ENCODE data around the gene VAMP8. TPM values are rescaled to one million over a fixed set of nuclear protein-coding genes. Genes with fewer than 3 reads are reported as not detected.
"Not testable (repeated sequence)": the region's sequence is repeated elsewhere in the genome, so short reads cannot be mapped to it uniquely, and the experiment has no call there.

Gene VAMP8
- total RNA-seq, 1 experiment from 2014 or later: 5.1 TPM

DNA sequence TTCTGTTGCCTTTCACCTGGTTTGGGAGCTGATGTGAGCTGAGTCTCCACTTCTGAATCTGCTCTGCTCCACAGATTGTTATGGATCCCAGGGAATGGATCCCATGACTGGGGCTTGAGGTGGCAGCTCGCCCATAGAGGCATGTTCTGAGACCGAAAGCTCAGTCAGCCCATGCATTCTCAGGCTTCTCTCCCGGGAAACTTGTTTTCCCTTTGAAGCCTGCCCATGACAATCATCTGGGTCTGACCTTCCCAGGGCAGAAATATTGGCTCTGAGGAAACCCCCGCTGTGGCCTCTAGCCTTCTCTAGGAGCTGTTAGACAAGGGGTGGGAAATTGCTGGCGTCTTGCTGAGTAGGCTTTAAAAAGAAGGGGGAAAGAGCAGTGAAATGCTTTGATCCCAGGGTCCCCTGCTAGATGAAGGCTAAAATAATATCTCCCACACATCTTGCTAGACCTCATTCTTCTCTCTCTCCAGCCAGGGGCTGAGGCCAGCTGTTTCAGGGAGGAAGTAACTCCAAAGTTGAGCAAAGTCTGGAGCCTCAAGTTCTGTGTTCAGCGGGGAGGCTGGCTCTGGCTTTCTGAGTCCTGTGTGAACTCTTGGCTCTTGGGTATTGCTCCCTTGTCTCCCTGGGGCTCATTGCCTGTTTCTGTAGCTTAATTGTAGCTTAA is 2.0 kb downstream of the VAMP8 start:
- DNase-seq (ENCODE audit: low read depth): no peak

DNA sequence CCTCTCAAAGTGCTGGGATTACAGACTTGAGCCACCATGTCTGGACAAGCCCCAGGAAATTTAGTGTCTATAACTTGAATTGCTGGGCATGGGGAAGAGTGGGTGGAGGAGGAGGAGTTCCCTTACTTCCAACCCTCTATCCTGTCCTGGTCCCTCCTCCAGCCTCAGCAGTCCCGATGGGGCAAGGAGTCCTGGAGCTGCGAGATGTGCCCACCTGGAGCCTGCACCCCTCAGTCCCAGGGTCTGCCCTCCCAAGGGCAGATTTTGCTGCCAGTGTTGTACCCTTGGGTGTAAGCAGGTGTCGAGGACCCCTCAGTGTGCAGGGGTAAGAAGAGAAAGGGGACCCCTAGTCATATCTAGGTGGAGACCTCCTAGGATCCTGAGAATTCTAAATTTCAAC is 2.8 kb downstream of the VAMP8 start:
- DNase-seq (ENCODE audit: low read depth): no peak

DNA sequence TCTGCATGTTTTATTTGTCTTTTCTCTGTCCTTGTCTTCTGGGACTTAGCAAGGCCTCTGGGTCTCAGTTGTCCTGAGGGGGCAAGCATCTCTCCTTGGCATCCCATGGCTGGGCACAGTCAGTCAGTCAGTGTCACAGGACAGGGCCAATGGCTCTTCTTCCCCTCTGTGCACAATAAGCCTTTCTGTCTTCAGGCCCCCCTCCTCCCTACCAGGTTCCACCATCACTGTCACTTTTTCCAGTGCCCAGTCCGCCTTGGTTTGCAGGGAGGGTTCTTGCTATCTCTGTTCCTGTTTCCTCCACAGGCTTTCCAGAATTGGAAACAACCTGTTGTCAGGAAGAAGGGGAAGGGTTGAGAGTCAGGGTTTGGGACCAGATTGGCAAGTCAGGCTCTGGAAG is 5.1 kb downstream of the VAMP8 start:
- no peak for DNase-seq (ENCODE audit: low read depth)

DNA sequence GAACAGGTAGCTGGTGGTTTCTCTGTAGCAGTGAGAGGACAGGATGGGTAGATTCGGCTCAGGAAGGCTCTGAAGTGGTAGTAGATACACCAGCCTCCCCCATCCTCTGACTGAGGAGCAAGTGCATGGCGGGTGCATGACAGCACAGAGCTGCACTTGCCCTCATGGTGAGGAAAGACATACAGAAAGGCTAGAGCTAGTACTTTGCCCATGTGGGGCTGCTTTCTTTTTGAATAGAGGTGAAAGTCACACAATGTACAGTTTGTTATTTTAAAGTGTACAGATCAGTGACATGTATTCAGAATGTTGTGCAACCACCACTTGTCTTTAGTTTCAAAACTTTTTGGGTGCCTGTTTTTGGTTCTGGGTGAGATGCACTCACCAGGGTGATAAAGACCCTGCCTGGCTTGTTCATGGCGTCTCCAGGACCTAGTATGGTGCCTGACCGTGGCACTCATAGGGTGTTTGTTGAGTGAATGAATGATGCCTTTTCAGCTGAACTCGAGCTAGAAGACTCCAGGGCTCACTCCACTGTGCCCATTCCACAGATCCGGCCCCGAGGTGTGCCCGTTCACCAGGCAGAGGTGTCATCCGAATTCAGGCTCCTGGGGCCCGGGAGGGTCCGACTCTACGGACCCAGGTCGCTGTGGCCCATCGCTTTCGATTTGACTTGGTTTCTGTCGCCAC is 6.4 kb downstream of the VAMP8 start:
- no peak for DNase-seq (ENCODE audit: low read depth)

DNA sequence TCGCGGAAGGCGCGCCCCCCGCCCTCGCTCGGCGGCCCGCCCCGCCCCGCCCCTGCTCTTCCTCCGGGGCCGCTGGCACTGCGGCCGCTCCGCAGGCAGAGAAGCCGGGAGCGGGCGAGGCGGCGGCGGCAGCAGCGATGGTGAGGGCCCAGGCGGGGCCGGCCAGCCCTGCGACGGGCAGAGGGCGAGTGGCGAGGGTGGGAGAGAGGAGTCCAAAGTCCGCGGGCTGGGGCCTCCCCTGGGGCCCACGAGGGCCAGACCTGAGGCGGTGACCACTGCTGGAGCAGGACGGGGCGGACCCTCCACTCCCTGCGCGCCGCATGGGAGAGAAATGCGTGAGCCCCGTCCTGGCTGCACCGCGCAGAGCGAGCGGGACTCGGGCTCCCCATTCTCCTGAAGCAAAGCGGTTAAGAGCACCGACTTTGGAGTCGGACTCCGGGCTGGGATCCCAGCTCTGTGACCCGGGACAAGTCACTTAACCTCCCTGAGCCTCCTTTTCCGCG is 7.0 kb downstream of the VAMP8 start, which contains the start of gene VAMP5:
Gene VAMP5 (plus strand): TSS at position 78 of the 503 bp plus-strand sequence. CDS start 60 bp downstream, at position 138.
- DNase-seq (ENCODE audit: low read depth): no peak

DNA sequence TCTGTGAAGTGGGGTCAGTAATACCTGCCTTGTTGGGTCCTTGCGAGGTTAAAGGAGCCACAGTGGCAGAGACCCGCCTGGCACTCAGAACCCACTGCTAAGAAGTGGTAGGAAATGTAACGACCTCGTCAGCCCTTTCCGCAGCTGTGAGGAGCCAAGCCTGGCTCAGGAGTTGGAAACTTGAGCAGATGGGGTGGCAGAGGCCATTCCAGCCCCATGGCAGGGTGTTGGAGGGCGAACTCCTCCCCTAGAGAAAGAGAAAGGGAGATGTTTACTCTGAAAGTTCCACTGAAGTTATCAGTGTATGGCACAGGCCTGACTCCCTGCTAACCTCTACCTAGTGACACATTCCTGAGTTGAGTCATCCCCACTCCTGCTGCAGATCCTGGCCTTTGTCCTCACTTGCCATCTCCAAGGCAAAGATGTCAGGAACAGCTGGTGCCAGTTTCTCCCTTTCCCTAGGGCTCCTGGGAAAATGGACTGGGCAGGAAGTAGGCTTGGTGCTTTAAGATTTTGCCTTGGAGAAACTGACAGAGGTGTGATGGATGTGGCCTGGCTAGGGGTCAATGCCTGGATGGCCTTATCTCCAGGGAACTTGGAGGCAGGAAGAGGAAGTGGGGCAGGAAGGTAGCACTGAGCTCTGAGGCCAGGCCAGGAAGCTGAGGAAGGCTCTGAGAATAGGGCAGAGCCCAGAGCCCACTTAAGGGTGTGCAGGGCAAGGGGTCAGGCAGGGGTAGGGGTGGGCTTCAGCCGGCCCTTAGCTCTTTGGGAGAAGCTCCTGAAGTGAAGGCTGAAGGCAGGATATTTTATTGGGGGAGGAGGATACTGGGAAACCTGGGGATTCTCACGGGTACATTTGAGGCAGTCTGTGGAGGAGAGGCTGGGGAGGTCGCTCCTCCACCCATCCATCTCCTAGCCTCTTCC is 7.7 kb downstream of the VAMP8 start:
- DNase-seq (ENCODE audit: low read depth): peak; percentile 82

DNA sequence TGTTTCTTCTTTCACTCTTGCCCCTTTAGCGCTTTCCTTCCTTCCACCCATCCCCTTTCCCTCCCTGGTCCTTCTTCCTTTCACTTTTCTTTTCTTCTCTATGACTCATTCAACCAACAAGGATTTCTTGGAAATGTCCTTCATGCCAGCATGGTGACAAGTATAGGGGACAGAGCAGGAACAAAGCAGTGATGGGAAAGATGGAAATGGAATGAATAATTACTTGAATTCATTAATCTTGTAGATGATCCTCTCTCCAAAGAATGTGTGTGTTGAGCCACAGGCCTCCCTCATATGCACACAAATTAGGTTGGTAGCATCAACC is 8.4 kb downstream of the VAMP8 start:
- DNase-seq (ENCODE audit: low read depth): peak; percentile 64

DNA sequence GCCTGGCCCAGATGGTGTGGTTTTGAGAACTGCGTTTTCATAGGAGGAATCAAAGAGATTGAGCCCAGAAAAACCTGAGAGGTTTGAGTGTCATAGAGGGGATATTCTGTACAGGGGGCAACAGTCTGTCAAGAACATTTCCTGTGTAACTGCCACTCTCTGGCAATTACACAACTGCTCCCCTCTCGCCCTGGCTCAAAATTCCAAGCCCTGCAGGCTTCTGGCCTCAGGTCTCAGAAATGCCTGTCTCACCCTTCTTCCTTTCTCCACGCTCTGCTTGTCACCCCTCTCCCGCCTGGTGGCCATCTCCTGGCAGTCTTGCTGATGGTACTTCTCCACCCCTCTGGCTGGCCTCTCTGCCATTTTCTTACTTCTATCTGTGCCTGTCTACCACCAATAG is 10.8 kb downstream of the VAMP8 start:
- no peak for DNase-seq (ENCODE audit: low read depth)

DNA sequence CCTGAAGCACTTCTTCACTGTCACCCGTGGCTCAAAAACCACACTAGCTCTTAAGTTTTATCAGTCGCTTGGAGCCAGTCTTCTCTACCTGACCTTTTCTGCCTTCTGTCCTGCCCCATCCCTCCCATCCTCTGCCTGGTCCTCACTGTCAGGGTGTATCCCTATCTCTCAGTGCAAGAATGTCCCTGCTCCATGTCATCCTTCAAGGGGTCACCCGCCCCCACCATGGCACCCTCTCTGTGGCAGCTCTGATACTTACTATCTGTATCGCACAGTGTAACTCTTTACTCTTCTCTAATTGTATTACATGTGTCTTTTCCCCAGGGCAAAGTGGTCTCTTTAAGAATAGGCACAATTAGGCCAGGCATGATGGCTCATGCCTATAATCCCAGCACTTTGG is 11.3 kb downstream of the VAMP8 start:
- DNase-seq (ENCODE audit: low read depth): no peak

DNA sequence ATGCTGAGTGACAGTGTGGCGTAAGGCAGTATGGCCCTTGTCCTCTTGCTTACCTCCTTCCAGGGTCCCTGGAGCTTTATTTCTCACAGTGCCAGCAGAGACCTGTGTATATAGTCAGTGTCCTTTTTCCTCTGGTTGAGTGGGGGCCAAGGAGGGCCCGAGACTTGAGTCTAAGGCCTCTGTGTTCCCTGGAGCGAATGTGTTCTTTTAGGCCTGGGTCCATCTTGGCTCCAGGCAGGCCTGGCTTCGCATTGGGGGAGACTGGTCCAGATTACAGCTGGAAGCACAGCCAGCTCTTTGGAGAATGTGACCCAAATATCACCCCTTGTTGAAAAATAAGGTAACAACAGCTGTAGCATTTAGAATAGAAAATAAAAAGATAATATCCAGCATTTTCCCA is 11.8 kb downstream of the VAMP8 start:
- DNase-seq (ENCODE audit: low read depth): no peak

DNA sequence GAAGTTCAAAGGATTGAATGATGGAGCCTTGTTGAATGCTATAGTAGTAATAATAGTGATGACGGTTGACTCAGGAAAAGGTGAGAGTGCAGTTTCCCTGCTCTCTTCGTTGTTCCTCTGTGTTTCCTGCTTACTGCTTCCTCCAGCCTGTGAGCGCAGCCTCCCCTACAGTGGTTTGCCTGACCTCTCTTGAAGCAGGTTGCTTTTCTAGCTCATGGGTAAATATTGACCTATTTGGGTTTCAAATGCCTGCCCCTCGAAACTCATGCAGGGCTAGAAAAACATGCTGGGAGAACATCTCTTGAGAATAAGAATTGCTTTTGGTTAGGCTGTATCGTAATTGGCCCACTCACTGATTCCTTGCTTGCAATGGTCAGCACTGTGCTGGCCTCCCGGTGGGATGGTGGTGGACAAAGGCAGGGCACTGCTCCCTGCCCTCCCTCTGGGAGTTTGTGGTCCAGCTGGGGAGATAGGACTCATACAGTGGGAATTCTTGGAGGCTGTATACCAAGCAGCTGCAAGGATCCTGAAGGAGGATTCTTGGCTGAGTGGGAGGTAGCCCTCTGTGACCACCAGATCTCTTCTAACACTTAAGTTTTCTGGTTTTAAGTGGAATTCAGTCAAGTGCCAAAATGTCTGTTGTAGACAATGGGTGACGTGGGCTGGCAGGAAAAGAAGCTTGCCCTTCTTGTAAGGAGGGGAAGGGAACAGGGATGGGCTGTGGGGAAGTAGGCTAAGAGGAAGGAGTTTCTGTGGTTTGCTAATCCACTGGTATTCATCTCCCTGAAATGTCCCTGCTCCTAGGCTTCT is 12.8 kb downstream of the VAMP8 start:
- DNase-seq (ENCODE audit: low read depth): peak; percentile 75

DNA sequence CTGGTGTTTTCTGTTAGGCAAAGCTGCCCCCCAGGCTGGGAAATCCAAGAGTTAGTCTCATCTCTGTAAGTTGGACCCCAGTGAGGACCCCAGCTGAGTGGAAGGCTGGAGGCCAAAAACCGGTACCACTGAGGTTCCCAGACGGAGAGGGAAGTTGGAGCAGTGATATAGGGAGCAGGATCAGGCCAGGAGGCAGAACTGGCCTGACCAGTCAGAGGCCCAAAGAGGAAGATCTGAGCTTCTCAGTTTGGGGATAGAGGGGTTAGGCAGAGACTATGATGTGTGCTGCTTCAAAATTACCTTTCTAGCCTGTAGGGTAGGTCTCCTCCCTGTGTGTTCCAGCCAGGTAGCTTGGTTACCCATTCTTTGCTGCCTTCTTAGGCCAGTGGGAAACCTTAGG is 13.6 kb downstream of the VAMP8 start:
- no peak for DNase-seq (ENCODE audit: low read depth)

DNA sequence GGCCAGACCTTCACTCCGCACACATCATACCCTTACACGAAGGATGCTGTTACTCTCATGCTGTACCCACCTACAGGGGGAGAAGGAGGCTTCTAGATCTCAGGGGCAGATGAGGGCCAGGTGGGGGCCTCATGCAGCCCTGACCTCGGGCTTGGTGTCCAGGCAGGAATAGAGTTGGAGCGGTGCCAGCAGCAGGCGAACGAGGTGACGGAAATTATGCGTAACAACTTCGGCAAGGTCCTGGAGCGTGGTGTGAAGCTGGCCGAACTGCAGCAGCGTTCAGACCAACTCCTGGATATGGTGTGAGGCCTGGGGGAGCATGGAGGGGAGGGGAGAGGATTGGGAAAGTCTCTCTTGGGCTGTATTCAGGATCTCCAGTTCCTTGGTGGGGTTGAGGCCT is 14.2 kb downstream of the VAMP8 start:
- DNase-seq (ENCODE audit: low read depth): no peak

DNA sequence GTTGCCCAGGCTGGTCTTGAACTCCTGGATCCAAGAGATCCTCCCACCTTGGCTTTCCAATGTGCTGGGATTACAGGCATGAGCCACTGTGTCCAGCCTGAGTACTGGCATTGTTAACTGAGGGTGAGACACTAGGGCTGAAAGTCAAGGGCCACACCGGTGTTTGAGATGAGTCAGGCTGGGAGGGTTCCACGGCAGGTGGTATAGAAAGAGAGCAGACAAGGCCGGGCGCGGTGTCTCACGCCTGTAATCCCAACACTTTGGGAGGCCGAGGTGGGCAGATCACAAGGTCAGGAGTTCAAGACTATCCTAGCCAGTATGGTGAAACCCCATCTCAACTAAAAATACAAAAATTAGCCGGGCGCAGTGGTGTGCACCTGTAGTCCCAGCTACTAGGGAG is 14.9 kb downstream of the VAMP8 start:
- DNase-seq (ENCODE audit: low read depth): not testable (repeated sequence)

DNA sequence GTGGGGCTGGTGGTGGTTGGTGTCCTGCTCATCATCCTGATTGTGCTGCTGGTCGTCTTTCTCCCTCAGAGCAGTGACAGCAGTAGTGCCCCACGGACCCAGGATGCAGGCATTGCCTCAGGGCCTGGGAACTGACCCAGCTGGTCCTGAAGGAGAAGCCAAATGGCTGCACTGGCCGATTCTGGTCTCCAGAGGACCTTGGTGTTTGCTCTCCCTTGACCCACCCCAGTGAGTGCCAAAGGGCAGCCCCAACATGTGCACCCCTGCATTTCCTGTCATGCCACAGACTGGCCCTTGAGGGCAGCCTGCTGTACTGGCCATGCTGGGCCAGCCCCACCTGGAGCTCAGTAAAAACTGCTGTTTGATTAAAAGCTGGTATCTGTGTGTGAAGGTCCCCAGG is 15.6 kb downstream of the VAMP8 start:
- DNase-seq (ENCODE audit: low read depth): no peak

DNA sequence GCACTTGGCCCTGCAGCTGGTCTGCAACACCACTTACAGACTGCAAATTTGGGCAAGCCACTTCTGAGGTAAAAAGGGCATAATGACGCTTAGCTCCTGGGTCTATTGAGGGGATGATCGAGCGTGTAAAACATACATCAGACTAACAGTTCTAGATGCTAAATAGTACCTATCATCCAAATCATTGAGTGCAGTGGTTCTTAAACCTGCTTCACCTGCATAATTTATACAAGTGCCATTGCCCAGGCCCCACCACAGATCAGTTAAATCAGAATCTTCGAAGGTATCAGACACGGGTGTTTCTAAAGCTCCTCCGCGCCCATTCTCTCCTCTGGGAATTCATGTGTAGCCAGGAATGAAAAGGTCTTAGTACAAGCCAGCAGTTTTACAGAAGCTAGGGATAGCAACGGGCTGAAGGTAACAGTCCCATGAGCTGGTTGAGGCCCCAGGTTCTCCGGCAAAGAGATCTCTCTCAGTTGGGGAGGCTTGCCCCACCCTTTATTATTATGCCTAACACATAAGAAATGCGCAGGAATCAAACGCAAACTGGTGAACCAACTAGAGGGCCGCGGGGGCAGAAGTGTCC is 17.4 kb downstream of the VAMP8 start:
- DNase-seq (ENCODE audit: low read depth): no peak

DNA sequence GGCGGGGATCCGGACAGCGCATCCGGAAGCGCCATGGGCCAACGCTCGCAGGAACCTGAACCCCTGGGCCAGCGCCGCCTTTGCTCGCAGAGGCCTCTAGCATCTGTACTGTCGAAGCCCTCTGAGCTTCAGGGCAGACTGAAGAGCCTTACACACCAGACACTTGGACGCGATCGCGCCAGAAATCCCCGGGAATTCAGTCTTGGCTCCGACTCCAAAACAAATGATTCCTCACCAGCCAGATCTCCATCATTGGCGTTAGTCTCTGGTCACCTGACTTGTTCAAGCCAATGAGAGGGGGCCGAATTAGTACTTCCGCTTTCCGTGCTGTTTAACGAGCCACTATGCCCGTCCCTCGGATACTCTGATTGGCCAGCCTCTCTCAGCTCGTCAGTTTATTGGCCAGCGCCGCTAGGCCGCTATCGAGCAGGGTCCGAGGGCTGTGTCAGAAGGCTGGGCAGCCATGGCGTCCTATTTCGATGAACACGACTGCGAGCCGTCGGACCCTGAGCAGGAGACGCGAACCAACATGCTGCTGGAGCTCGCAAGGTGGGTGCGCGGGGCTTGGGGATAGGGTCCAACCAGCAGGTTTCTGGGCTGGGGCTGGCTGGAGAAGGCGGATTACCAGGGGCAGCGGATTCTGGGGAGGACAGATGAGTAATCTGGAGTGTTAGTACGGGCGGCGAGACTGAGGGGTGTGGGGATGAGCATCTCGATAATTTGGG is 18.1 kb downstream of the VAMP8 start, which contains the start of gene RNF181:
Gene RNF181 (plus strand): TSS at position 445 of the 725 bp plus-strand sequence. CDS start 19 bp downstream, at position 464.
- DNase-seq (ENCODE audit: low read depth): peak; percentile 97

DNA sequence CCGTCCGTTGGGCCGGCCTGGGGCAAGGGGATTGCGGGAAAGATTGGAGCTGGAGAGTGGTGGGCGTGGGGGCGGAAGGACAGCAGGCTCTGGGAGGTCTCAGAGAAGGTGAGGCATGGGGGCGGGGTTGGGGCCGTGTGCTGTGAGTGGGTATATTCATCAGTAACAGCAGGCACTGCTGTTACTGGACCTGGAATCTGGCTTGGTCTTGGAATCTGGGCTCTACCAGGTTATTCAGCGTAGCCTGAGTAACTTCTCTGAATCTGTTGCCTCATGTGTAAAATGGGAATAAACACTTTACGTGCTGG is 18.6 kb downstream of the VAMP8 start:
- no peak for DNase-seq (ENCODE audit: low read depth)

DNA sequence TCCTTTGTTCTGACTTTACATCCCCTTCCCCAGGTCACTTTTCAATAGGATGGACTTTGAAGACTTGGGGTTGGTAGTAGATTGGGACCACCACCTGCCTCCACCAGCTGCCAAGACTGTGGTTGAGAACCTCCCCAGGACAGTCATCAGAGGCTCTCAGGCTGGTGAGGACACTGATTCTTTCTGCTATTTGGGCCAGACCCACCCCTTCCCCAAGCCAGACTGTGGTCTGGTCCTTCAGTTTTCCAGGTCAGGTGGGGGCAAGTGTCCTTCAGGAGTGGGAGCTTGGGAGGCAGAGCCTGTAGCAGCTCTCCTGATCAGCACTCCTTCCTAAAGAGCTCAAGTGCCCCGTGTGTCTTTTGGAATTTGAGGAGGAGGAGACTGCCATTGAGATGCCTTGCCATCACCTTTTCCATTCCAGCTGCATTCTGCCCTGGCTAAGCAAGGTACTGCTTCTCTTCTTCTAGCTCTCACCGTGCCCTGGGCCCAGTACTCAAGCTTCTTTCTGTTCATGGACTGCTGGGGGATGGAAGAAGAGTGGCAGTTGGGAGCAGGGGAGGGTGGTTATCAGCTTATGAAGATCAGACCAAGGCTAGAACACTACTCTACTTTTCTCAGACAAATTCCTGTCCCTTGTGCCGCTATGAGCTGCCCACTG is 19.2 kb downstream of the VAMP8 start:
- DNase-seq (ENCODE audit: low read depth): no peak

DNA sequence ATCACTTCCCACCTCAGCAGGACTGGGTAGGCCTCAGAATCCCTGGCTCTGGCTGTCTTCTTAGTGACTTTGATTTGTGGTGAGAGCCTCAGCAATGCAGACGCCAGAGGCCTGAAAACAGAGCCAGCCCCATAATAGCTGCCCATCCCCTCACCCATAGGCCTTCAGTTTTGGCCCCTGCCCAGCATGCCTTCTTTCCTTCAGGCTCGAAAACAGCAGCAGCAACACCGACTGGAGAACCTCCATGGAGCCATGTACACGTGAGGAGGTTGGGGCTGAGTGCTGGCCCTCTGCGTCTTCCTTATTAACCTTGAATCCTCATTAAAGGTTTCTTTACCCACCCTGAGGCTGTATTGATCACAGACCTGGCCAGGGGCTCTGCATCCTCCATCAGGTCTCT is 19.9 kb downstream of the VAMP8 start:
- DNase-seq (ENCODE audit: low read depth): no peak

Measured in HT1080 (cell line).